HT-29 (cell line): ENCODE results near the gene OPALIN. TPM values are rescaled to one million over a fixed set of nuclear protein-coding genes. Genes with fewer than 3 reads are reported as not detected.

Experiments
- DNase-seq: peaks from one replicate; pipeline ENCODE4 v3.0.0-alpha.2; 2015; ENCODE audit warnings: low spot score
- total RNA-seq: library from RNA; depleted of rRNA; stranded (reverse); fragments of >200 nt; shearing (Covaris generic); gene quantifications from 2 replicates; pipeline ENCODE4 v1.2.3, GENCODE V29; 2014; rRNA removed

Gene OPALIN
- total RNA-seq, 1 experiment from 2014 or later: not detected

- no peak for DNase-seq
These were observed 57.2 kb downstream of the OPALIN start for GRCh38 chr10:96301616-96302015.

- DNase-seq: no peak
These were observed 59.4 kb downstream of the OPALIN start for GRCh38 chr10:96299383-96299782.

GRCh38 chr10:96298362-96298761 is 60.4 kb downstream of the OPALIN start:
- no peak for DNase-seq

GRCh38 chr10:96297486-96297885 is 61.3 kb downstream of the OPALIN start:
- no peak for DNase-seq

GRCh38 chr10:96295475-96295874 is 63.3 kb downstream of the OPALIN start:
- no peak for DNase-seq

Other genes with a start within 250 kb of the OPALIN start
- 18.0 and 20.0 TPM in 2 replicates for gene ZNF518A, start 228.7 kb downstream of the OPALIN start, total RNA-seq
- 0.08 and 0.16 TPM in 2 replicates for gene BLNK, start 87.4 kb downstream of the OPALIN start, total RNA-seq
- not detected in 2 replicates for gene DNTT, start 54.6 kb downstream of the OPALIN start, total RNA-seq
- not detected in 2 replicates for gene TLL2, start 154.9 kb upstream of the OPALIN start, total RNA-seq
- gene TM9SF3, start 228.0 kb upstream of the OPALIN start, total RNA-seq: 42.3 and 52.0 TPM in 2 replicates